K562 treated with DMSO at 1 percent for 24 hours (cell line): Measurements from ENCODE around the gene SCMH1. TPM values are rescaled to one million over a fixed set of nuclear protein-coding genes. Genes with fewer than 3 reads are reported as not detected.

ENCODE experiments used
- total RNA-seq: library from RNA; unstranded; fragments of 300-600 nt; gene quantifications from 2 replicates; pipeline ENCODE4 v1.2.3, GENCODE V29; 2022; ENCODE audit warnings: low read depth; ENCODE audit not compliant: insufficient read depth

The SCMH1 gene
- 47.6 and 50.5 TPM in 2 replicates for total RNA-seq

GRCh38 chr1:41241749-41242341 lies at the start of gene SCMH1:
TSS of gene SCMH1 (minus strand) at chr1:41242306. CDS start at chr1:41186133, 56,173 bp downstream.

DNA sequence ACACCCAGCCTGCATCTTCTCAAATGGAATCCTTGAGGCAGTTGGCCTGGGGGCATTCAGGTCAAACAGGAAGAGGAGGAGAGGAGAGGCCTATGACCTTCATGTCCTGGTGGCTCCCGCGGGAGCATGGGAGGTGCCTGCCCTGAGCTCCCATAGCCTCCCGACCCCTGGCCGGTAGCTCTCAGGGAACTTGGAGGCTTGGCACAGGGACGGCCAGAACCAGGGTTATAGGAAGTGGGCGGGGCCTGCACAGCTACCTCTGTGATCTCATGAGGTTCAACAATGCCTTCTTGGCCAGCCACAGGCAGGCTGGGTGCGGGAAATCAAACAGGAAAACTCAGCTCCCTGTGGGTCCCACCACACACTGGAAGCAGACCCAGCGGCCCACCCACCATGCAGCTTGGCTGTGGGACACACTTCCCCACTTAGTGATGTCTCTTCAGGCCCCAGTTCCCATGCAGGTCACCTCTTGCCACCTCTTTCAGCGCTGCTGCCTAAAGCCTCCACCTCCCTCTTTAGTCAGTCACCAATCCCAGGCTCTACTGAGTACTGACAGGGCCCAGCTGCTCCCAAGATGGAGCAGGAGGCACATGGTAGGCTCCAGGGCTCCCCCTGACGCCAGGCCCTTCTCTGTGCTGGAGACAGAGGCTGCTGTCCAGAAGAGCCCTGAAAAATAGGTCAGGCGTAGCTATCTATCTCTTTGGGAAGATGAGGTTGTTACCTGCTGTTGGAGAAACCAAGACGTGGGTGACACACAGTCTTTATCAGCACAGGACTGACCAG lies 220.4 kb downstream of the SCMH1 start, which contains the start of gene SLFNL1:
Gene SLFNL1, minus strand, starts transcription at position 200 of the 783 bp plus-strand sequence. CDS start 1,065 bp downstream, outside the sequence.

DNA sequence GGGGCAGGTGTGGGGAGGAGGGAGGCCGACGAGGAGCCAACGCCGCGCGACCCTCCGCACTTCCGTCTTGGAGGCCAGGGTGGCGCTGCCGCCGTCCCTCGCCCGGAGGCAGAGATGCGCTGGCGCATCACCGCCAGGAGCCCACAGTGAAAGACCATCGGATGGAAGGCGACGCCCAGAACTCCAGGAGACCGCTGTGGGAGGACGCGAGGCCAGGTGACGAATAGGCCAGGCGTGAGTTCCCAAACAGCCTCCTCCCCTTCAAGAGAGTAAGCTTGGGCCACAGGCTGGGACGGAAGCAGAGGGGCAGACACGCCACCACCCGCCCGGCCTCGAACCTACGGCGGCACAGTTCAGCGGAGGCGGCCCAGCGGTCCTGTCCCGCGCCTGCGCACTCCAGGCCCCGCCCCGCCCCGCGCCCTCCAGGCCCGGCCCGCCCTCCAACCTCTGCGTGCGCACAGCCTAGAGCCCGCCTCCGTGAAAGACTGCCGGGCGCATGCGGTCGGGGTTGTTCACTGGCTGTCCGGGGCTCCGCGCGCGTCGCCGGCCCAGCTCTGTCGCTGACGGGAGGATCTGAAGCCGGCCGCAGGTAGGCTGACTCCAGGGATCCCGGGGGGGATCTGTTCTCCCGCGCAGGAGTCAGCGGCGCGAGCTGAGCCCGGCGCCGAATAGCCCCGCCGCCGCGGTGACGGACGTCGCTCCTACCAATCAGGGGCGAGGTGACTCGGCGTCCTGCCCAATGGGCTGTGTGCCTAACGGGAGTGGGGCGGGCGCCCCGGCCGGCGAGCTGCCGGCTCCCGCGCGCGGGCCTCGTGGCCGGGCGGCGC lies 262.7 kb downstream of the SCMH1 start, which contains the start of gene CTPS1:
Gene CTPS1, plus strand, starts transcription at position 456 of the 827 bp plus-strand sequence. CDS start 3,595 bp downstream, outside the sequence.

Other genes with a start within 250 kb of the SCMH1 start
- 0.60 and 0.72 TPM in 2 replicates for gene SLFNL1, start 220.6 kb downstream of the SCMH1 start, total RNA-seq
- gene FOXO6, start 119.1 kb upstream of the SCMH1 start, total RNA-seq, result 5.8 and 7.2 TPM in 2 replicates
- gene EDN2, start 242.4 kb upstream of the SCMH1 start, total RNA-seq, result not detected in 2 replicates